HepG2 (cell line): ENCODE data around the gene TRPV4.

Experiments
- CTCF ChIP-seq: sonication (generic); formaldehyde crosslinking; IDR thresholded peaks from 2 replicates; pipeline ENCODE4 v1.5.0; 2020; ENCODE audit warnings: mild to moderate bottlenecking, missing genetic modification reagents, moderate library complexity
- FOXO4 ChIP-seq: sonication (generic); formaldehyde crosslinking; conservative IDR thresholded peaks from 2 replicates; pipeline ENCODE4 v1.8.1; 2023; ENCODE audit warnings: missing genetic modification reagents
- SMC3 ChIP-seq: IDR thresholded peaks from 2 replicates; pipeline ENCODE4 v1.6.1; 2011; ENCODE audit warnings: low read length, improper control_type of control experiment
- THAP7 ChIP-seq: sonication (generic); formaldehyde crosslinking; IDR thresholded peaks from 2 replicates; pipeline ENCODE4 v1.8.1; 2023; ENCODE audit warnings: mild to moderate bottlenecking, missing genetic modification reagents

- TF ChIP-seq SMC3 (no peak), FOXO4 (CRISPR knock-in tag) (no peak), CTCF (CRISPR knock-in tag) (no peak), THAP7 (CRISPR knock-in tag) (no peak)
Measured at GRCh38 chr12:109868182-109869051, 35.2 kb upstream of the TRPV4 start.
